IMR-90 (cell line): ENCODE data around the gene SLC16A8. TPM values are rescaled to one million over a fixed set of nuclear protein-coding genes. Genes with fewer than 3 reads are reported as not detected.
A peak's percentile ranks its signal among the peaks of the same experiment; 100 is the strongest.

ENCODE experiments used
- ATAC-seq: fragments of 200-7000 bp; cut with Tn5 transposase; 2 replicates; pipeline ENCODE4 v1.9.1; 2020; ENCODE audit warnings: low read depth, mild to moderate bottlenecking, moderate library complexity
- BruUV-seq: library from RNA; stranded (reverse); fragments of 400-500 nt; replicated peaks from 2 replicates; lab custom pipeline; 2021; lab: Mats Ljungman, UMichigan
- CTCF ChIA-PET: fragments of 300-600 bp; formaldehyde crosslinking; extraction: SDS; loops from one replicate; lab custom pipeline; 2021; ENCODE audit warnings: antibody characterized with exemption; lab: Yijun Ruan, JAX
- POLR2A ChIA-PET: fragments of 300-600 bp; sonication (Branson Sonifier 250); formaldehyde crosslinking; loops from one replicate; lab custom pipeline; 2022; ENCODE audit warnings: antibody characterized with exemption; ENCODE audit not compliant: unreplicated experiment; lab: Charles Lee
- DNase-seq: peaks from one replicate; pipeline ENCODE4 v3.0.0; 2013
- H2AFZ ChIP-seq: replicated peaks from 2 replicates; pipeline ENCODE3; 2013; ENCODE audit warnings: low read length, mild to moderate bottlenecking; ENCODE audit not compliant: poor library complexity
- H2AK5ac ChIP-seq: 2 replicates; pipeline ENCODE4 v1.6.1; 2013; ENCODE audit warnings: low read depth, low read length, inconsistent platforms
- H2AK9ac ChIP-seq: replicated peaks from 2 replicates; pipeline ENCODE3; 2013; ENCODE audit warnings: mild to moderate bottlenecking, low read depth, low read length, moderate library complexity; ENCODE audit not compliant: poor library complexity
- H2BK120ac ChIP-seq: 2 replicates; pipeline ENCODE4 v1.6.1; 2013; ENCODE audit warnings: low read depth, low read length, inconsistent platforms
- H2BK15ac ChIP-seq: 3 replicates; pipeline ENCODE4 v1.6.1; 2013; ENCODE audit warnings: low read depth, low read length, inconsistent platforms
- H2BK20ac ChIP-seq: 2 replicates; pipeline ENCODE4 v1.6.1; 2013; ENCODE audit warnings: low read depth, mild to moderate bottlenecking, inconsistent platforms, low read length, moderate library complexity
- H2BK5ac ChIP-seq: 2 replicates; pipeline ENCODE4 v1.6.1; 2013; ENCODE audit warnings: mild to moderate bottlenecking, low read depth, low read length, inconsistent platforms; ENCODE audit not compliant: poor library complexity, severe bottlenecking
- H3K14ac ChIP-seq: replicated peaks from 2 replicates; pipeline ENCODE4 v1.6.1; 2013; ENCODE audit warnings: low read depth, low read length, inconsistent platforms
- H3K18ac ChIP-seq: 2 replicates; pipeline ENCODE4 v1.6.1; 2013; ENCODE audit warnings: low read depth, low read length, control low read depth
- H3K23ac ChIP-seq: 2 replicates; pipeline ENCODE4 v1.6.1; 2013; ENCODE audit warnings: low read depth, low read length, inconsistent platforms
- H3K27ac ChIP-seq: 2 replicates; pipeline ENCODE4 v1.5.1; 2013; ENCODE audit warnings: mild to moderate bottlenecking, control low read depth, low read length; ENCODE audit not compliant: insufficient read depth
- H3K27me3 ChIP-seq: 2 replicates; pipeline ENCODE4 v1.6.1; 2013; ENCODE audit warnings: low read length; ENCODE audit not compliant: control insufficient read depth, insufficient read depth
- H3K36me3 ChIP-seq: 2 replicates; pipeline ENCODE4 v1.6.1; 2013; ENCODE audit warnings: low read length, mixed read lengths; ENCODE audit not compliant: control insufficient read depth, insufficient read depth
- H3K4ac ChIP-seq: 2 replicates; pipeline ENCODE4 v1.6.1; 2013; ENCODE audit warnings: low read depth, low read length, inconsistent platforms
- H3K4me1 ChIP-seq: 2 replicates; pipeline ENCODE4 v1.6.1; 2013; ENCODE audit warnings: low read length, mixed read lengths; ENCODE audit not compliant: control insufficient read depth, insufficient read depth
- H3K4me2 ChIP-seq: 2 replicates; pipeline ENCODE4 v1.6.1; 2013; ENCODE audit warnings: low read depth, mild to moderate bottlenecking, control low read depth, low read length, moderate library complexity
- H3K4me3 ChIP-seq: 2 replicates; pipeline ENCODE4 v1.5.1; 2013; ENCODE audit warnings: low read depth, mild to moderate bottlenecking, control low read depth, low read length, moderate library complexity; ENCODE audit not compliant: insufficient read depth
- H3K56ac ChIP-seq: 2 replicates; pipeline ENCODE4 v1.6.1; 2013; ENCODE audit warnings: low read length, inconsistent platforms; ENCODE audit not compliant: insufficient read depth; ENCODE audit errors: extremely low read depth
- H3K79me1 ChIP-seq, 2 experiments: 2 replicates each; pipeline ENCODE4 v1.6.1; 2013; ENCODE audit warnings: low read length in 2 of 2, inconsistent platforms in 1 of 2, low read depth in 1 of 2
- H3K9ac ChIP-seq: 2 replicates; pipeline ENCODE4 v1.6.1; 2013; ENCODE audit warnings: low read depth, low read length, control low read depth
- H3K9me1 ChIP-seq: 2 replicates; pipeline ENCODE4 v1.6.1; 2013; ENCODE audit warnings: low read length, inconsistent platforms; ENCODE audit not compliant: insufficient read depth
- H3K9me3 ChIP-seq: 2 replicates; pipeline ENCODE4 v1.6.1; 2013; ENCODE audit warnings: low read length; ENCODE audit not compliant: control insufficient read depth, insufficient read depth
- H4K20me1 ChIP-seq: 2 replicates; pipeline ENCODE4 v1.6.1; 2013; ENCODE audit warnings: low read length, inconsistent platforms; ENCODE audit not compliant: insufficient read depth
- H4K5ac ChIP-seq: 2 replicates; pipeline ENCODE4 v1.6.1; 2013; ENCODE audit warnings: mild to moderate bottlenecking, low read depth, low read length, control low read depth
- H4K8ac ChIP-seq, 2 experiments: 2 replicates each; pipeline ENCODE4 v1.6.1; 2013; ENCODE audit warnings: low read depth in 2 of 2, low read length in 2 of 2, control low read depth in 1 of 2, inconsistent platforms in 1 of 2
- H4K91ac ChIP-seq: 2 replicates; pipeline ENCODE4 v1.6.1; 2013; ENCODE audit warnings: low read depth, low read length, inconsistent platforms; ENCODE audit not compliant: insufficient read depth
- MAFK ChIP-seq: IDR thresholded peaks from 2 replicates; pipeline ENCODE4 v1.6.1; 2012; ENCODE audit warnings: low read depth, low read length, improper control_type of control experiment
- WGBS, 2 experiments: methylation state at CpG; one replicate each; pipeline versions ENCODE4 v1.1.5 to v1.1.7; 2013; ENCODE audit warnings: missing lambda C conversion rate in 2 of 2; ENCODE audit not compliant: insufficient read length in 1 of 2; ENCODE audit errors: extremely low coverage in 2 of 2; 5-methylcytosine and 5-hydroxymethylcytosine counted together
- dilution Hi-C: fragments of 300-500 bp; cut with HindIII; formaldehyde crosslinking; loops from one replicate; pipeline ENCODE4 v1.14.3; 2018; ENCODE audit warnings: low sequenced_read_pairs; ENCODE audit not compliant: unreplicated experiment
- in situ Hi-C: fragments of 300-500 bp; cut with MboI; formaldehyde crosslinking; loops from 3 replicates; pipeline ENCODE4 v1.14.3; 2019; ENCODE audit warnings: low sequenced_read_pairs, inconsistent platforms, mixed read lengths
- intact Hi-C: fragments of 100-400 bp; cut with micrococcal nuclease; formaldehyde crosslinking; loops from 2 replicates; pipeline ENCODE4 v1.10.0; 2022
- polyA plus RNA-seq, 3 experiments: library from polyadenylated mRNA; depleted of rRNA; stranded (reverse); fragments of >200 nt; gene quantifications; 2 replicates each; pipeline ENCODE4 v1.2.3, GENCODE V29; 2012; ENCODE audit warnings: low replicate concordance in 1 of 3
- total RNA-seq: library from RNA; depleted of rRNA; stranded (reverse); fragments of >200 nt; gene quantifications from 2 replicates; pipeline ENCODE4 v1.2.3, GENCODE V29; 2012

SLC16A8 gene
- total and polyA plus RNA-seq, 2 of the 4 experiments (the other 2 are of a cell fraction) = not detected

GRCh38 chr22:38127869-38128268 is 43.9 kb upstream of the SLC16A8 start:
- Histone ChIP-seq H2AK5ac (no peak overlapping the region), H3K79me1 (no peaks in the 10 kb centered on the region), H2BK20ac (no peak overlapping the region), H4K8ac (no peak overlapping the region), H2BK15ac (no peak overlapping the region), H4K5ac (no peak overlapping the region), H2AFZ (peak overlapping the region; percentile 17), H2AK9ac (no peak overlapping the region), H3K27ac (no peak overlapping the region), H4K91ac (no peak overlapping the region), H3K9me1 (peaks cover 4% of the 10 kb centered on the region), H3K4me1 (no peaks in the 10 kb centered on the region), H3K14ac (no peak overlapping the region), H3K36me3 (no peaks in the 10 kb centered on the region), H2BK5ac (no peak overlapping the region), H3K9ac (no peak overlapping the region), H3K4me2 (no peak overlapping the region), H3K9me3 (no peaks in the 10 kb centered on the region), H4K20me1 (no peaks in the 10 kb centered on the region), H3K27me3 (no peaks in the 10 kb centered on the region), H3K56ac (no peak overlapping the region), H3K23ac (no peak overlapping the region), H3K4me3 (no peak overlapping the region), H3K4ac (no peak overlapping the region), H3K18ac (no peak overlapping the region), H2BK120ac (no peak overlapping the region)
- intact Hi-C loops = no loop called here
- BruUV-seq = no TSS peak
- CTCF ChIA-PET = no interaction called here
- no peak for TF ChIP-seq MAFK
- ATAC-seq = no peak
- POLR2A ChIA-PET = no interaction called here
- WGBS, 2 experiments = no CpG with 5 or more reads among the region's 9 CpGs
- dilution Hi-C loops = no loop called here
- in situ Hi-C loops = no loop called here
- no peak for DNase-seq
